GM23338 (cell line): Measurements from ENCODE around the gene IL10. TPM values are rescaled to one million over a fixed set of nuclear protein-coding genes. Genes with fewer than 3 reads are reported as not detected.

Experiments
- ATAC-seq: fragments of 200-7000 bp; cut with Tn5 transposase; 3 replicates; pipeline ENCODE4 v1.9.1; 2020
- DNase-seq: peaks from one replicate; pipeline ENCODE4 v3.0.0-alpha.2; 2015; ENCODE audit warnings: low spot score
- H2AFZ ChIP-seq: fragments of 200-600 bp; sonication (generic); 2 replicates; pipeline ENCODE4 v1.8.0; 2016; ENCODE audit warnings: antibody characterized with exemption, mild to moderate bottlenecking, moderate library complexity
- H3F3A ChIP-seq: fragments of 200-600 bp; sonication (generic); replicated peaks from 2 replicates; pipeline ENCODE4 v1.8.0; 2017; ENCODE audit warnings: antibody characterized with exemption, mixed run types, low read depth
- H3K27ac ChIP-seq: fragments of 200-600 bp; sonication (generic); 2 replicates; pipeline ENCODE4 v1.6.1; 2016; ENCODE audit warnings: low read depth
- H3K27me3 ChIP-seq: fragments of 200-600 bp; sonication (generic); 2 replicates; pipeline ENCODE4 v1.8.0; 2016; ENCODE audit warnings: mild to moderate bottlenecking, mixed run types, moderate library complexity; ENCODE audit not compliant: insufficient read depth
- H3K36me3 ChIP-seq: fragments of 200-600 bp; sonication (generic); 2 replicates; pipeline ENCODE4 v1.8.0; 2016; ENCODE audit warnings: mild to moderate bottlenecking; ENCODE audit not compliant: insufficient read depth
- H3K4me1 ChIP-seq: fragments of 200-600 bp; sonication (generic); 2 replicates; pipeline ENCODE4 v1.8.0; 2016; ENCODE audit warnings: mild to moderate bottlenecking, moderate library complexity; ENCODE audit not compliant: insufficient read depth
- H3K4me2 ChIP-seq: fragments of 200-600 bp; sonication (generic); 2 replicates; pipeline ENCODE4 v1.7.1; 2017; ENCODE audit warnings: mixed run types
- H3K4me3 ChIP-seq: fragments of 200-600 bp; sonication (generic); 2 replicates; pipeline ENCODE4 v1.6.1; 2016; ENCODE audit warnings: mixed run types
- H3K79me2 ChIP-seq: fragments of 200-600 bp; sonication (generic); replicated peaks from 2 replicates; pipeline ENCODE4 v1.8.0; 2017; ENCODE audit warnings: mild to moderate bottlenecking; ENCODE audit not compliant: insufficient read depth
- H3K9me2 ChIP-seq: fragments of 200-600 bp; sonication (generic); 2 replicates; pipeline ENCODE4 v1.8.0; 2017; ENCODE audit not compliant: insufficient read depth
- H4K20me1 ChIP-seq: fragments of 200-600 bp; sonication (generic); replicated peaks from 2 replicates; pipeline ENCODE4 v1.8.0; 2017; ENCODE audit warnings: mild to moderate bottlenecking; ENCODE audit not compliant: insufficient read depth
- H3K27ac Mint-ChIP-seq: 2 replicates; pipeline ENCODE4 v1.8.0; 2020; ENCODE audit warnings: inconsistent platforms, mild to moderate bottlenecking, moderate library complexity, mixed read lengths
- H3K27me3 Mint-ChIP-seq: 3 replicates; pipeline ENCODE4 v1.8.0; 2022; ENCODE audit warnings: low read depth, mild to moderate bottlenecking, moderate library complexity, mixed read lengths, inconsistent platforms; ENCODE audit not compliant: insufficient read depth, poor library complexity
- H3K36me3 Mint-ChIP-seq: 3 replicates; pipeline ENCODE4 v1.8.0; 2021; ENCODE audit warnings: low read depth, mild to moderate bottlenecking, inconsistent platforms, moderate library complexity, mixed read lengths
- H3K4me1 Mint-ChIP-seq: 3 replicates; pipeline ENCODE4 v1.8.0; 2020; ENCODE audit warnings: mild to moderate bottlenecking, inconsistent platforms, mixed read lengths
- H3K4me3 Mint-ChIP-seq: 3 replicates; pipeline ENCODE4 v1.8.0; 2021; ENCODE audit warnings: moderate library complexity, mild to moderate bottlenecking, inconsistent platforms, mixed read lengths
- H3K9me3 Mint-ChIP-seq: 3 replicates; pipeline ENCODE4 v1.8.0; 2020; ENCODE audit warnings: moderate library complexity, mild to moderate bottlenecking, inconsistent platforms, mixed read lengths
- CREB1 ChIP-seq: fragments of 250-450 bp; sonication (Bioruptor Pico); IDR thresholded peaks from 2 replicates; pipeline ENCODE4 v1.5.0; 2020; ENCODE audit warnings: low read depth, mild to moderate bottlenecking, moderate library complexity
- CTCF ChIP-seq, 2 experiments: fragments of 200-600 bp in 1 of 2; sonication (generic) in 1 of 2; conservative IDR thresholded peaks; 2 replicates each; pipeline versions ENCODE4 v1.5.1 to v1.6.1; 2016 to 2017; ENCODE audit warnings: antibody characterized with exemption in 2 of 2, low read depth in 2 of 2, mild to moderate bottlenecking in 2 of 2, moderate library complexity in 1 of 2
- ETS1 ChIP-seq: IDR thresholded peaks from 2 replicates; pipeline ENCODE4 v1.6.1; 2016; ENCODE audit warnings: antibody characterized with exemption
- EZH2 ChIP-seq: fragments of 200-600 bp; sonication (generic); IDR thresholded peaks from one replicate; pipeline ENCODE4 v1.8.0; 2017; ENCODE audit warnings: antibody characterized with exemption, mild to moderate bottlenecking, low read depth; ENCODE audit not compliant: unreplicated experiment
- EZH2phosphoT487 ChIP-seq: fragments of 200-600 bp; sonication (generic); IDR thresholded peaks from one replicate; pipeline ENCODE4 v1.8.1; 2018; ENCODE audit warnings: antibody characterized with exemption; ENCODE audit not compliant: unreplicated experiment
- JUNB ChIP-seq: IDR thresholded peaks from one replicate; pipeline ENCODE4 v1.6.1; 2016; ENCODE audit warnings: antibody characterized with exemption; ENCODE audit not compliant: unreplicated experiment
- NANOG ChIP-seq: IDR thresholded peaks from 2 replicates; pipeline ENCODE4 v1.6.1; 2016; ENCODE audit warnings: antibody characterized with exemption, borderline replicate concordance
- POLR2AphosphoS5 ChIP-seq: IDR thresholded peaks from 2 replicates; pipeline ENCODE4 v1.6.1; 2016; ENCODE audit warnings: antibody characterized with exemption, low read depth
- REST ChIP-seq: IDR thresholded peaks from one replicate; pipeline ENCODE4 v1.6.1; 2018; ENCODE audit warnings: antibody characterized with exemption; ENCODE audit not compliant: unreplicated experiment
- STAT1 ChIP-seq: IDR thresholded peaks from one replicate; pipeline ENCODE4 v1.6.1; 2016; ENCODE audit warnings: antibody characterized with exemption; ENCODE audit not compliant: unreplicated experiment
- ZNF114 ChIP-seq: fragments of 250-450 bp; sonication (Bioruptor Pico); IDR thresholded peaks from 2 replicates; pipeline ENCODE4 v1.5.0; 2020; ENCODE audit warnings: mild to moderate bottlenecking, moderate library complexity
- ZNF331 ChIP-seq: fragments of 250-450 bp; sonication (Bioruptor Pico); IDR thresholded peaks from 2 replicates; pipeline ENCODE4 v1.5.0; 2020; ENCODE audit warnings: low read depth, mild to moderate bottlenecking, moderate library complexity
- ZNF462 ChIP-seq: fragments of 250-450 bp; sonication (Bioruptor Pico); IDR thresholded peaks from 2 replicates; pipeline ENCODE4 v1.5.0; 2020; ENCODE audit warnings: mild to moderate bottlenecking, moderate library complexity
- polyA plus RNA-seq: library from polyadenylated mRNA; unstranded; fragments of >200 nt; fragmentation: Nextera tagmentation; extraction: Ambion mirVana; gene quantifications from 2 replicates; pipeline ENCODE4 v1.2.1, GENCODE V29; 2016
- total RNA-seq: library from RNA; depleted of rRNA; stranded (reverse); fragments of >200 nt; shearing (Covaris generic); gene quantifications from 2 replicates; pipeline ENCODE4 v1.2.3, GENCODE V29; 2014

IL10 gene
- total and polyA plus RNA-seq, 2 experiments from 2014 or later: not detected

- H3K9me3 Mint-ChIP-seq: no peaks in the 10 kb centered on the region
- no peak overlapping the region; the same call in 1 of the 2 replicates for H2AFZ ChIP-seq
- no peaks in the 10 kb centered on the region for H3F3A ChIP-seq
- no peaks in the 10 kb centered on the region for H3K9me2 ChIP-seq
- no peak overlapping the region for H3K27ac ChIP-seq
- no peak for TF ChIP-seq REST
- no peak for TF ChIP-seq EZH2phosphoT487
- no peak for TF ChIP-seq CTCF (conservative IDR thresholded peaks at IDR 0.05; ENCODE audit: low read depth in 2 of 2)
- TF ChIP-seq ZNF114 (CRISPR knock-in tag): no peak
- TF ChIP-seq CREB1 (CRISPR knock-in tag): no peak
- TF ChIP-seq ZNF462: no peak
- TF ChIP-seq NANOG: no peak
- no peak for TF ChIP-seq ETS1
- no peak for TF ChIP-seq STAT1
- TF ChIP-seq EZH2: no peak
- no peak for TF ChIP-seq ZNF331 (CRISPR knock-in tag)
- TF ChIP-seq JUNB: no peak
- TF ChIP-seq POLR2AphosphoS5: no peak
- no peaks in the 10 kb centered on the region; the same call in 2 of the 3 replicates for H3K4me1 Mint-ChIP-seq
- no peak overlapping the region for H3K4me3 Mint-ChIP-seq
- no peaks in the 10 kb centered on the region for H3K36me3 Mint-ChIP-seq
- no peaks in the 10 kb centered on the region for H4K20me1 ChIP-seq
- H3K4me2 ChIP-seq: no peak overlapping the region
- no peaks in the 10 kb centered on the region for H3K79me2 ChIP-seq
- H3K4me3 ChIP-seq: no peak overlapping the region
- H3K27me3 Mint-ChIP-seq: peaks cover 4% of the 10 kb centered on the region
- no peak overlapping the region for H3K27ac Mint-ChIP-seq
- H3K27me3 ChIP-seq: no peaks in the 10 kb centered on the region
- no peak for ATAC-seq
- no peak for DNase-seq
- no peaks in the 10 kb centered on the region for H3K36me3 ChIP-seq
- no peaks in the 10 kb centered on the region for H3K4me1 ChIP-seq
Observed at GRCh38 chr1:206790502-206791250, 18.4 kb upstream of the IL10 start.
